ENCODE results near the gene C4orf50. TPM values are rescaled to one million over a fixed set of nuclear protein-coding genes. Genes with fewer than 3 reads are reported as not detected.

Gene C4orf50
- total RNA-seq, 1 donor from 2014 or later: 0.49 TPM

DNA sequence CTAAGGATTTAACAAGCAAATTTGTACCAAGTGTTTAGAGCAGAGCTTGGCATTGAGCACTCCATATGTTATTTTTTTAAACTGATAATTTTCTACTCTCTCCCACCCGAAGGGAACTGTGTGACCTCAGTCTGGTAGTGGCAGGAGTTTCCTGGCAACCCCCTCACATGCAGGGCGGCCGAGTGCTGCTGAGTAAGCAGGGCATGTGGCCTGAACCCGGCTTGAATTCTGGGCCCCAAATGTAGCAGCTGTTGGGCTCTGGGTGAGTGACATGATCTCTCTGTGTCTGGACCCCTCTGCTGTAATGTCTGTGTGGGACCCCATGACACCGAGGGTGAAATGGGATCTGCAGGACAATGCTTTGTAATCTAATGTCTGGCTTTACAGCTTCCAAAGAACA is 13.6 kb upstream of the C4orf50 start:
- Histone ChIP-seq H3K4me3 (no peak overlapping the region), H3K36me3 (no peaks in the 10 kb centered on the region), H3K27me3 (no peaks in the 10 kb centered on the region), H3K4me1 (peaks cover 6% of the 10 kb centered on the region), H3K9me3 (no peaks in the 10 kb centered on the region), H3K27ac (no peak overlapping the region)
- TF ChIP-seq, protein P1, sequence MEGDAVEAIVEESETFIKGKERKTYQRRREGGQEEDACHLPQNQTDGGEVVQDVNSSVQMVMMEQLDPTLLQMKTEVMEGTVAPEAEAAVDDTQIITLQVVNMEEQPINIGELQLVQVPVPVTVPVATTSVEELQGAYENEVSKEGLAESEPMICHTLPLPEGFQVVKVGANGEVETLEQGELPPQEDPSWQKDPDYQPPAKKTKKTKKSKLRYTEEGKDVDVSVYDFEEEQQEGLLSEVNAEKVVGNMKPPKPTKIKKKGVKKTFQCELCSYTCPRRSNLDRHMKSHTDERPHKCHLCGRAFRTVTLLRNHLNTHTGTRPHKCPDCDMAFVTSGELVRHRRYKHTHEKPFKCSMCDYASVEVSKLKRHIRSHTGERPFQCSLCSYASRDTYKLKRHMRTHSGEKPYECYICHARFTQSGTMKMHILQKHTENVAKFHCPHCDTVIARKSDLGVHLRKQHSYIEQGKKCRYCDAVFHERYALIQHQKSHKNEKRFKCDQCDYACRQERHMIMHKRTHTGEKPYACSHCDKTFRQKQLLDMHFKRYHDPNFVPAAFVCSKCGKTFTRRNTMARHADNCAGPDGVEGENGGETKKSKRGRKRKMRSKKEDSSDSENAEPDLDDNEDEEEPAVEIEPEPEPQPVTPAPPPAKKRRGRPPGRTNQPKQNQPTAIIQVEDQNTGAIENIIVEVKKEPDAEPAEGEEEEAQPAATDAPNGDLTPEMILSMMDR (IDR thresholded peaks at IDR 0.05): no peak
- TF ChIP-seq POLR2A (IDR thresholded peaks at IDR 0.05) (no peak), POLR2AphosphoS5 (IDR thresholded peaks at IDR 0.05; ENCODE audit: insufficient read depth in 1 of 2, low read depth in 1 of 2) (no peak)
- intact Hi-C loops (cut with DNase I): no loop called here
- no peak for DNase-seq (ENCODE audit: extremely low spot score in 2 of 2)

DNA sequence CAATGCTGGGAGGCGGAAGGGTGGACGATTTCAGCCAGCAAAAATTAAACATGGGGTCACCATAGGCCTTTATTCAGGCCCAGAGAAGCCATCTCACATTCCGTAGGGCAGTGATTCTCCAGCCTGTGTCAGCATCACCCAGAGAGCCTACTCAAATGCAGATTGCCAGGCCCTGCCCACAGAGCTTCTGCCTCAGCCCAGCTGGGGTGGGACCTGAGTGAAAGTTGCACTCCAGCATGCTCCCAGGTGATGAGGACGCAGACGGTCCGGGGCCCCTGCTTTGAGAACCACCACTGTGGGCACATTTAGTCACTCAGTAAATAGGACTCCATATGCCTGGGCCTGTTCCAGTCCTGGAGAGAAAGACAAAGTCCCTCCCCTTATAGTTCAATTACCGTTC is 12.4 kb upstream of the C4orf50 start:
- H3K36me3 ChIP-seq: no peaks in the 10 kb centered on the region
- H3K9me3 ChIP-seq: no peaks in the 10 kb centered on the region
- H3K4me1 ChIP-seq: peaks cover 6% of the 10 kb centered on the region
- H3K4me3 ChIP-seq: no peak overlapping the region
- H3K27ac ChIP-seq: no peak overlapping the region
- intact Hi-C loops (cut with DNase I): no loop called here
- no peaks in the 10 kb centered on the region for H3K27me3 ChIP-seq
- no peak for DNase-seq (ENCODE audit: extremely low spot score in 2 of 2)
- TF ChIP-seq POLR2AphosphoS5 (IDR thresholded peaks at IDR 0.05; ENCODE audit: insufficient read depth in 1 of 2, low read depth in 1 of 2) (no peak), POLR2A (IDR thresholded peaks at IDR 0.05) (no peak)
- TF ChIP-seq, protein P1 (IDR thresholded peaks at IDR 0.05): no peak

DNA sequence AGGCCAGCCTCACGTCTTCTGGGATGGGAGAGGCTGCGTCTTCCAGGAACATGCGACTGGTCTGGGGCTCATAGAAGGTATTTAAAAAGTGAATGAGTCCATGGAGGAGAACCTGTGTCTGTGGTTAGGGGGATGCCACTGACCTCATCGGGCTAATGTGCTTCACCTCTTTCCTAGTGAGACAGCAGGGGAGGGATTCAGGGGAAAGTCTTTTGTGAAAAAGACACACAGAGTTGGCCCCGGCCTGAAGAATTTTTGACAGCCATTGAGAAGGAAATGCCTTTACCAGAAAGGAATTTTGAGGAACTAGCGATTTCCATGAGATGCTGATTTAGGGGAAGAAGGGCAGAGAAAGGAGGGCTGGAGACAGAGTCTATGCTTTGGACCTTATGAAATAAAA is 11.0 kb upstream of the C4orf50 start:
- H3K4me3 ChIP-seq: no peak overlapping the region
- TF ChIP-seq, protein P1 (IDR thresholded peaks at IDR 0.05): no peak
- TF ChIP-seq POLR2AphosphoS5 (IDR thresholded peaks at IDR 0.05; ENCODE audit: insufficient read depth in 1 of 2, low read depth in 1 of 2): no peak
- no peak for TF ChIP-seq POLR2A (IDR thresholded peaks at IDR 0.05)

DNA sequence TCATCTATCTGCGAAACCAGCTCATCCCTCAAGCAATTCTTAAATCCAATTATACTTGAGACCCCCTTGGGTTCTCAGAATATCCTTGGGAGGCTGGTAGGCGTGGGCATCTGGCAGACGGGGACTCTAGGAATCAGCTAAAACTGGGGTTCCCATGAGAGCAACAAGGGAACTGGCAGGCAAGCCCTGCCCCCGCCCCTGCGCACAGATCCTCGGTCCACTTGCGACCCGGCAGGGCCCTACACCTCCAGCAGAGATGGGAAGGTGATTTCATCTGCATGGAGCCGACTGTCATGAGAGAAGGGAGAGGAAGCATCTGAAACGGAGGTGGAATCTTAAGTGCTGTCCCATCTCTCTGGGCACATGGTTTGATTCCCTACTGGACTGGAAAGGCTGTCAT is 9.9 kb upstream of the C4orf50 start:
- H3K4me1 ChIP-seq: peaks cover 6% of the 10 kb centered on the region
- intact Hi-C loops (cut with DNase I): no loop called here
- no peaks in the 10 kb centered on the region for H3K27me3 ChIP-seq

More for the DNA sequence above, 11.0 kb upstream of the C4orf50 start:
- Histone ChIP-seq H3K4me1 (peaks cover 6% of the 10 kb centered on the region), H3K36me3 (no peaks in the 10 kb centered on the region), H3K9me3 (no peaks in the 10 kb centered on the region), H3K27ac (no peak overlapping the region), H3K27me3 (no peaks in the 10 kb centered on the region)
- intact Hi-C loops (cut with DNase I): no loop called here
- DNase-seq (ENCODE audit: extremely low spot score in 2 of 2): no peak

DNA sequence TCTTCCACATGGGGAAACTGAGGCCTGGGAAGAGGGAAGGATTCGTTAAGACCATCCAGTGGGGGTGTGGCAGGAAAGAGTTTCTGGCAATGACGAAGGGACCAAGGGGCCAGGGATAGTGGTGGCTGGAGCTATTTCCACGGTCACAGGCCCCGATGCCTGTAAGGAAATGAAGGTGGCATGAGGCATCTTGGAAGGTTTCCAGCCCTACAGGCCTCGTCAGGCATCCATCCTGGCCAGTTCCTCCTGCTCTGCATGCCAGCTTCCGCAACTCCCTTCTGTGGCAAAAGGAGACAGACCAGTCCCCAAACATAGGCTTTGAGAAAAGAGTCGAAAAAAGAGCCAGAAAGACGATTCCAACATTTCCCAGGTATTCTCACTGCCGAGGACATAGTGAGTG is 9.2 kb upstream of the C4orf50 start:
- no peaks in the 10 kb centered on the region for H3K27me3 ChIP-seq
- no peaks in the 10 kb centered on the region for H3K9me3 ChIP-seq
- TF ChIP-seq POLR2A (IDR thresholded peaks at IDR 0.05): no peak
- TF ChIP-seq, protein P1 (IDR thresholded peaks at IDR 0.05): no peak
- no peak for TF ChIP-seq POLR2AphosphoS5 (IDR thresholded peaks at IDR 0.05; ENCODE audit: insufficient read depth in 1 of 2, low read depth in 1 of 2)
- H3K4me1 ChIP-seq: peaks cover 3% of the 10 kb centered on the region
- H3K27ac ChIP-seq: no peak overlapping the region
- no peaks in the 10 kb centered on the region for H3K36me3 ChIP-seq
- no peak for DNase-seq (ENCODE audit: extremely low spot score in 2 of 2)
- H3K4me3 ChIP-seq: no peak overlapping the region
- intact Hi-C loops (cut with DNase I): no loop called here

More for the DNA sequence above, 9.9 kb upstream of the C4orf50 start:
- H3K4me3 ChIP-seq: no peak overlapping the region
- H3K36me3 ChIP-seq: no peaks in the 10 kb centered on the region
- no peak for TF ChIP-seq POLR2AphosphoS5 (IDR thresholded peaks at IDR 0.05; ENCODE audit: insufficient read depth in 1 of 2, low read depth in 1 of 2)
- TF ChIP-seq, protein P1 (IDR thresholded peaks at IDR 0.05): no peak
- no peak for TF ChIP-seq POLR2A (IDR thresholded peaks at IDR 0.05)
- no peak for DNase-seq (ENCODE audit: extremely low spot score in 2 of 2)
- no peak overlapping the region for H3K27ac ChIP-seq
- H3K9me3 ChIP-seq: no peaks in the 10 kb centered on the region

All from vagina (tissue), 2 donors.